ENCODE data around the gene CD47.

The CD47 gene

DNA sequence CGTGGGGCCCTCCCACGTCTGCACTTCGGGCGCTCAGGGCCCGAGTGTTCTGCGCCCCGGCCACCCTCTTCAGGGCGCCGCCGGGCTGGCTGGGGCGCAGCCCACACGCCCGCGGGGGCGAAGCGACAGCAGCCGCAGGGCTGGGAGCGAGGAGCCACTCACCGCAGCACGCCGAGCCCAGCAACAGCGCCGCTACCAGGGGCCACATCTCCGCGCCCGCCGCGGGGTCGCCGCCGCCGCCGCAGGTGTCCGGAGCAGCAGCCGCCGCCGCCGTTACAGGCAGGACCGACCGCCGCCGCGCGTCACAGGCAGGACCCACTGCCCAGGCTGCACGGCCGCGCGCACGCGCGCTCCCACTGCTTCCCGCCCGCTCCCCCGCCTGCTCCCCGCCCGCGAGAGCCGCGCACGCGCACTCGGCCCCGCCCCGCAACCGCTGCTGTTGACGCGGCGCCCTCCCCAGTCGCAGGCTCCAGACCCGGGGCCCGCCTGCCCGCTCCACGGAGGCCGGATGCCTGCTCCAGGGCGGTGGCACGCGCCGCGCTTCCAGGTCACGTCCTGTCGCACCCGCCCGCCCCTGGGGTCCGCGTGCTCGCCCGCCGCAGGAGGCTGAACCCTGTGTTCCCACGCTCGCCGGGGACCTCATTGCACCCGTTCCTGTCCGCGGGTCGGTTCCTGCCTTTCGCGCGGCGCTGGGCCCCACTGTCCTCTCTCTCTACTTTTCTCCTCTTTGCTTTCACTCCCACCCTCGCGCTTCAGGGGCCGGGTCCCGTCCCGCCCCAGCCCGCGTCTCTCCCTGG lies at the start of gene CD47:
CD47 (minus strand) TSS at position 331 of the 797 bp plus-strand sequence; CDS start at position 208, 123 bp downstream.
- DNase-seq: peak; percentile 78

DNA sequence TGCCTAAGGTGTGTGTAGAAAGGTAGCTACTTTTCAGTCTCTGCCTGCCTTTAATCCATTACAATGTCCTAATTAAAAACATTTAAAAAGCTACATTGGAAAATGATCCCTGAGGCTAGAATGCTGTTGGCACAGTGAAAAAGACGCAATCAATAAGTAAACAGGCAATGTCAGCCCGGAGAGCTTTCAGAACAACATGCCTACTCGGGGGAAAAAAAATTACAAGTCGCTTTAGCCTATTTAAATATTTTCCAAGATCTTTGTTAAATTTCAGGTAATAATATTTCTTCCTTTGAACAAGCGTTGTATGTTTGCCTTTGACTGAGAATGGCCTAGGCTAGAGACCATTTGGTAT lies 46.6 kb upstream of the CD47 start:
- peak; percentile 83 for DNase-seq

DNA sequence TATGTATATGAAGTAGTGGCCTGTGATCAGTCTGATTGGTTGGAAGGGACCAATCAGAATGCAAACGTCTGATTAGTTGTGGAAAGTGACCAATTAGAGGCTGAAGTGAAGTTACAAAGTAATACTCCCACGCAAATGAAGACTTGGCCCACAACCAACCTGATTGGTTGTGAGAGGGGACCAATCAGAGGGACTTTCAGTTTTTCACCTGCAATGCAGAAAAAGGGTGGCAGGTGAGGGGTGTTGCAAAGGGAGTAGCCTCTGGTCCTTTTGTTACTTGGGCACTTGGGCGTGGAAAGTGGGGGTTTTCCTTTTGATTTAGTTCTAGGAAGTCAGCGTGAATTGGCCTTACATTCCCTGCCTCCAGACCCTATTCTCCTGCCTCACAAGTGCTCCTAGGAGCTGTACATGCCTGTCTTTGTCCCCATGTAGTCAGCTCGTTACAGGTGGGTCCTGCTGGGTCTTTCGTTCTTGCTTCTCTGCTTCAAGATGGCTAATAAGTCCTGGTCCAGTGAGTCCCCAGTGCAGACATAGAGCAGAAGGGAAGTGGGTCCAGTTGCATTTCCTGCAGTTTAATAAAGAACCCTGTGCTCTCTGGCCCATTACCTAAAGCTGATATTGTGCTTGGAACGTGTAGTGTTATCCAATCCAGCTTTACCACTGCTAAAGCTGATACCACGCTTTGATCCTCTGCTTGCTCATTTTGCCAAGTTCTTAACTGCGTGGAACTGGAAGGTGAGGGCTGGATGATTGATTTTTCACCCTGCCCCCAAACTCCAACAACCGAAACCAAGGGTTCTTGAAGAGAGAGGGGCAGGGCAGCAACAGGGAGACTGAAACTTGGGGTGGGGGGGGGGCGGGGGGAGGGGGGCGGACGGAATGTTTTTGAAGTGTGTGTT lies 46.0 kb upstream of the CD47 start:
- DNase-seq: peak; percentile 83

DNA sequence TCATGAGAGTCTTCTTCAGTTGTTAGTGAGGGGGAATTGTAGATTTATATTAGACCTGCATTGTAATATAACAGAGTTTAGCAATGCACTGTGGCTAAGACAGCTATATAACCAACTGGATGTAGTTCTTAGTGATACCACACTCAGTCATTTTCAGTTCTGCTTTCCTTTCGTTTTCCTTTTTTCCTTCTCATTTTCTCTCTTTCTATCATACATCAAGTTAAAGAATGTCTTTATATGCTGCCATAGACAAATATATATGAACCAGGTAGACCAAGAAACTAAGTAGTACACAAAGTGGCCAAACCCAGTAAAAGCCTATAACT lies 43.7 kb upstream of the CD47 start:
- DNase-seq: no peak

DNA sequence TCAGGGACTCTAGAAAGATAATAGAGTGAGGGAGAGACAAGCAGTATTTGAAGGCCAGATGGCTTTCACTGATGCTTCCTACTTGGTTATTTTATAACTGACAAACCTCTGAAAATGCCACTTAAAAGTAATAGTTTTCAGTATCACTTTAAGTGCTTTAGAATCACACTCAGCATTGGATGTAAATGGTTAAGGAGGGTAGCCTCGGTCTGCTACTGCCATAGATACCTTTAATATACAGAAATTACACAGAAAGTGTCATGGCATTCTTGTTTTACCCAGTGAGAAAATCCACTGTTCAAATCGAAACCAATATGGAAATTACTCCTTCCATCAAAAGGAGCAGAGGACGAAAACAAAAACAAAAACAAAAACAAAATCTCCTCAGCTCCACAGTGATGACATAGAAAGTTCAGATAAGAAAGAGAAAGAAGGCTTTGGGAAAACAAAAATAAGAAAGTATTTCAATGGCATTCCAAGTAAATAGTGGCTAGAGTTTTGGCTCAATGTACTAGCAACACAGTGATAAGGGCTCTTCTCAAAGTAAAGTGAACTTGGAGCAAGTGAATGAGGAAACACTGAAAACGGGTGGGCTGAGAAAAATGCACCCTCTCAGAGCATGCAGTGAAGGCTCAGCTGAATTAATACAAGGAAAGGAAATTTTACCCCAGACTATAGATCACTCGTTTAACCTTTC lies 43.2 kb upstream of the CD47 start:
- no peak for DNase-seq

DNA sequence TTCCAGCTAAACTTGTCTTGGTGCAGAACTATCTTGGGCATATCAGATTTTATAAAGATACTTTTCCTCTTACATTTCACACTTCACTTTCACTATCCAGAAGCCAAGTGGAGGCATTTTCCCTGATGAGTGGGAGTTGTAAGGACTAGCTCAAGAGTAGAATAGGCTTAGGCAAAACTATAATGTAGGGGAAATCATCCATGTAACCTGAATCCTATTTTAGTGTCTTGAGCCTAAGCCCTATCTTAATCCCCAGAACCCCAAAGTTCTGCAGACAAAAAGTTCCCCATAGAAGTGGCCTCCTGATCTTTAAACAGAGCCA lies 42.2 kb upstream of the CD47 start:
- DNase-seq: no peak

DNA sequence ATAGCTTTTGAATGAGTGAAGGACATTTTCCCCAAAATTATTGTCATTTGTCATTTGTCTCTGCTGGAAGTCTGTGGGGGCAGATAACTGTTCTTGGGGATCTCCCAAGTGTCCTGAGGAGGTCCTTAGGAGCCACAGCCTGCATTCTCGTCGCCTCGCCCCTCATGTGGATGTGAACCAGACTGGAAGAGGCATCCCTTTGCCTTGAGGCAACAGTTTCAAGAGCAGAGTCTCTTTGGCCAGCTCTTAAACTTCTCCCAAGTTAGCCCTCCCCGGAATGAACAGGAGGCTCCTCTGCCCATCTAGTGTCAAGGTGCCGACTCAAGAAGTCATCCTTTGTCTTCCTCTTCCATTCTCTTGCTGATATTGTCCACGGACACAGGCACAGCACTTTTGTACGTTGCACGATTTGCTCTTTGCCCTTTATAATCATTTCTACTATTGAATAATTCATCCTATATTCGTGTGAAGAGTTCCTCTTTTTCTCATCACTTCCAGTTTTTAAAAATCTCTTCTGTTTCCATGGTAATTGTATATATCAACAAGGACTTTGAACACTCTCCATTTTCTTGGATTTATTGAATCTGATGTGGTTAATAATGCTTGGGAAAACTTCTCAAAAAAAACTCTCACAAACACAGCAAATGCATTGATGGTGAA lies 40.8 kb upstream of the CD47 start:
- no peak for DNase-seq

DNA sequence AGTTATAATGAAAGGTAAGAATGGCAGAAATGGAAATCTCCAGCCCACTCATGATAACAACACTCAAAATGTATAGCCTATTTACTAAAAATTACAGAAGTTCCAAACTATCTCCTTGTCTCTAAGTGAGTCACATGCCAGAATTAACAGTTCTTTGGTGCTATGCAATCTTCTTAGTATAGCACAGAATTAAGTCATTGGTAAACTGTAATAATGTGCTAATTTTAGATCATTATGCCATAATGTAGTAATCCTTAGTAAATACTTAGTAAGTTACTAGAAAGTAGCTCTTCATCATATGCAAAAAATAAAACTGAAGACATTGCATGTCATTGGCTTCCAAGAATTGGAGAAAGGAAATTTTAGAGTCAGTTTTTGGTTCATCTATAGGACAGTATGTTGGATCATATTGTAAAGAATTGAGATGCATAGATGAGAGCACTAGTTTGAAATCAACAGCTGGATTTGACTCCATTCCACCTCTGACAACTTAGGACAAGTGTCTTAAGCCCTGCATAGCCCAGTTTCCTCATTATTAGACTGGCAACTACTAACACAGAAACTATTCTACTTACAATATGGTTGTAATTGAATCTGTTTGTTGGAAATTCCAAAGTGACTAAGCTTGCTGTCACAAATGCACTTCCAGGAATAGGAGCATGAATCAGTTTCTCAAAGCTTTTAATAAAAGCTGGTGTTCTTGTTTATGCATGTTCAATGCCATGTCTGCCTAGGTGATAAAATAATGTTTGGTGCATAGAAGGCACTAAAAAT lies 40.1 kb upstream of the CD47 start:
- no peak for DNase-seq

DNA sequence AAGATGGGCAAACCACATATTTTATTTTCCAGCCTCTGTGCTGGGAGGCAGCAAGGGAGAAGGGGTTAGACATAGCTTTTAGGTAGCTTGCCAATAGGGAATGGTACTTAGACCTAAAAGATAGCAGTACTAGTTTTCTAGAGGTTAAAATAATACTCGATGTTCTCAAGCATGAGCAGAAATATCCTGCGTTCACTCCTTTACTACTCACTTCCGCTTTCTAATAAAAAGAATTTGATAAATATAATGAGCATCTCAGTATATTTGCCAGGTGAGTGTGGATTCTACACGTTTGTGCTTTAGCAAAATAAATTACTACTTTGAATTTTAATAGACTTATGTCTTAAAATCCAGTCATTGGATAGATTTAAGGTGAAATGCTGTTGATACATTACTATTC lies 39.4 kb upstream of the CD47 start:
- no peak for DNase-seq

DNA sequence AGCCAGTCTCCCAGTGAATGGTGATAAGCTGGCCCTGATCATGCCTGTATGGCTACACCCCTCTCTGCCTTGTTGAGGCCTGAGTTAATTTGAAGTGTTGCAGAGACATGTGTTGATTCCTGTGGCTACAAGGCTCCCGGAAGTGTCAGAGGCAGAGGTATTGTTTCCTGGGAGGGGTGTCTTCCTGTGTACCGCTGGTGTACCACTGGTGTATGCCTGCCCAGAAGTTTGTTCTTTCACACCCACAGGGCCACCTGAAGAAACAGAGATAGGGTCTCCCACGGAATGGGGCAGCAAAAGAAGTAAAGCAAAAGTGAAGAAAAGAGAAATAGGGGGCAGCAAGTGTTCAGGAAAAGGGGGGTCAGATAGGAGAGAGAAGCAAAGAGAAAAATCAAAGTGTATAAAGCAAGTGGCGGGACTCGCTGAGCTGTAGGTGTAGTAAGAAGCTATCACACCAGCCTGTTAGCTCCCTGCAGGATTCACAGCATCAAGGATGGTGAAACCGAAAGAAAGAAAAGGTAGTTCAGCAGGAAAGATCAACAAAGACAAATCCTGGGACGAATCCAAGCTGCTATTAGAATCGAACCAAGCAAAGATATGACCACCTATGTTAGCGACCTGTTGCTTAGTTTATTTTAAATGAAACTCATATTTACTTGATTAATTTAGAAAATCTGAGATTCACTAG lies 36.6 kb upstream of the CD47 start:
- DNase-seq: no peak

DNA sequence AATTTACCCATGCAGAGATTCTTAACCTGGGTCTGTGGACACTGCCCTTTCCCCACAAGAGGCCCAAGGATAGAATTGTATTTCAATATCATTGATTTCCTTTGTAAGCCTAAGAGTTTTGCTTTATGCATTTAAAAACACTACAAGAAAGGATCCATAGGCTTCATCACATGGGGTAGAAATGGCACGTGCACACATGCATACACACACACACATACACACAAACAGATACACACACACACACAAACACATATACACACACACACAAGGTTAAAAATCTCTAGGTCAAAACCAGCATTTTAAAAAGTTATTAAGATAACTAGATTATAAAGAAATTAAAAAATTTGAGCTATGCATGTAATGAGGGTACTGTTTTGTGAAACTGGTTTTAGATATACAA lies 35.5 kb upstream of the CD47 start:
- no peak for DNase-seq

DNA sequence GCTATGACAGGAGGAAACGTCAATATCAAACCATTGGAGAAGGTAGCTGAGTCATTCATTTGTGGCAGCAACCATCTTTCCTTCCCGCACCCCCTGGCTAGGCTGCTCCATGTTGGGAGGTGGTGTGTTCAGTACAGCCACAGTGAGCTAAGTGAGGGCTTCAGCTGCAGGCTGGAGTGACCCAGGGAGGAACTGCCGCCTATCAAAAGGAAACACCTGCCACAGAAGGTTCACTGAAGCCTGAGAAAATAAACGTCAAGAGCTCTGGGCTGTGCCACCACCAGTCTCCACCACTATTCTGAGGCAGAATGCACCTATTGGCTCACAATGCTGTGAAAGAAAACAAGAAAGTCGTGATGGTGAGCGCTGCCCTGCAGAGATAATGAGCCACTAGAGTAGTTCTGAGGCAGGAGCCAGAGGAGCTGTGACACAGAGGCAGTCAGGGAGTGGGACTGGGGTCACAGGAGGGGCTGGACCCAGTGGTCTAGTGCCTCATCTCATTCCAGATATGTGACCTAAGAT lies 34.8 kb upstream of the CD47 start:
- peak; percentile 80 for DNase-seq

DNA sequence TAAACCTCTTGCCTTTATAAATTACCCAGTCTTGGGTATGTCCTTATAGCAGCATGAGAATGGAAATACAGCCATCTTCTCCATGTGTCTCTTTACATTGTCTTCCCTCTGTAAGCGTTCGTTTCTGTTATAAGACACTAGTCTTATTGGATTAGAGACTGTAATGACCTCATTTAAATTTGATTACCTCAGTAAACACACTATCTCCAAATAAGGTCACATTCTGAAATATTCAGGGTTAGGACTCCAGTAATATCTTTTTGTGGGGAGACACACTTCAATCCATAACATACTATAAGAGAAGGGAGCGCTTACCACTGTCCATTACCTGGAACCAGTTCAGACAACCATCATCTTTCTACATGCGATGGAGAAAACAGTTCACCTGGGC lies 34.3 kb upstream of the CD47 start:
- no peak for DNase-seq

DNA sequence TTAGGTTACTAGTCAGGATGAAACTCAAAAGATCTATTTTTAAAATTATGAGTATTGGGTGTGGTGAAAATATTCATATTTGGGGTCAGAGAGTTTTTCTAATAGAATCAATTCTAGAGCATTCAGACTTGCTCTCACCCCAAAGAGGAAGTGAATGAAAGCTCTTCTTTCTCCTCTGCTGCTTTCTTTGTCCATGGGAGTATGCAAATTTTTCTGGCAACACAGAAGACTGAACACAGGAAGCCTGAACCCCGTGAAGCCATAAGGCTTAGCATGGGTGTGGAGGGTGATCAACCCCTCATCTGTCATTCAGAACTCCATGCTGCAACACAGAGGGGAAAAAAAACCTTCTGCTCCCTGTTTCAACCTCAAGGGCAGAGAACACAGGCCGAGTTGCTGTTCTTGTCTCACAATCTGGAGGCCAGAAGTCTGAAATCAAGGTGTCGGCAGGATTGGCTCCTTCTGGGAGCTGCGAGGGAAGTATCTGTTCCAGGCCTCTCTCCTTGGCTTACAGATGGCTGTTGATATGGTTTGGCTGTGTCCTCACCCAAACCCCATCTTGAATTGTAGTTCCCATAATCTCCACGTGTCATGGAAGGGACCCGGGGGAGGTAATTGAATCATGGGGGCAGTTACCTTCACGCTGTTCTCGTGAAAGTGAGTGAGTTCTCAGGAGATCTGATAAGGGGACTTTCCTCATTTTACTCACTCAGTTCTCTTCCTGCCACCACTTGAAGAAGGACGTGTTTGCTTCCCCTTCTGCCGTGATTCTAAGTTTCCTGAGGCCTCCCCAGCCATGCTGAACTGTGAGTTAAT lies 33.7 kb upstream of the CD47 start:
- DNase-seq: no peak

DNA sequence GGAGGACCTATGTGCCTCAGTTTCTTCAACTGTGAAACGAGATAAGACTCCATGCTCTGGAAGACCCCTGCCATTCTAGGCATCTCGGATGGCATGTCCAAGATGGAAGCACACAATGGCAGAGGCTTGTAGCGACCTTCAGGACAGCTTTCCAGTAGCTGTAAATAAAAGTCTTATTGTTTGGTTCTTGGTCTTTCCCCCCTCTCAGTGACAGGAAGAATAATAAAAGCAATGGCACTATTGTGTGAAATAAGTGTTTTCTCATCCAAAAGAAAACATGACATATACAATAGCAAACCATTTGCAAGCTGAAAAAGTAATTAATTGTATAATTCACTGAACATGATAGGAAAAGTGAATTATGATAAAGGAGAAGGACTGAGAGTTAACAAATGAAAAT lies 32.5 kb upstream of the CD47 start:
- DNase-seq: no peak

DNA sequence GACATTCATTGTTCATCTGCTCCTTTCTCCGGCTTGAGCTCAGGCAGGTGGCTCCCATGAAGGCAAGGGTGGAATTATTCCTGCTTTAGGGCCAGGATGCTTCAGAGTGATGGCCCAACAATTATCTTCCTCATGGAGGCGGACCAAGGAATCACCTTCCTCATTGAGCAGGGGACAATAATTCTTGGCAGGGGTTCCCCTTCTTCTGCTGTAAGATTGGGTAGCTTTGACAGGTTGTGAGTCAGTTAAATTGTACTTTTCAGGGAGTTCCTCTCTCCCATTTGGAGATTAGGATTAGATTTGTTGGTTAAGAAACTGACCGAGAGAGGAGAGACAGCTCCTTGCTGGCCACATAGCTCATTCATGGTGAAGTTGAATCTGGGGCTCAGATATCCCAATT lies 31.4 kb upstream of the CD47 start:
- DNase-seq: no peak

DNA sequence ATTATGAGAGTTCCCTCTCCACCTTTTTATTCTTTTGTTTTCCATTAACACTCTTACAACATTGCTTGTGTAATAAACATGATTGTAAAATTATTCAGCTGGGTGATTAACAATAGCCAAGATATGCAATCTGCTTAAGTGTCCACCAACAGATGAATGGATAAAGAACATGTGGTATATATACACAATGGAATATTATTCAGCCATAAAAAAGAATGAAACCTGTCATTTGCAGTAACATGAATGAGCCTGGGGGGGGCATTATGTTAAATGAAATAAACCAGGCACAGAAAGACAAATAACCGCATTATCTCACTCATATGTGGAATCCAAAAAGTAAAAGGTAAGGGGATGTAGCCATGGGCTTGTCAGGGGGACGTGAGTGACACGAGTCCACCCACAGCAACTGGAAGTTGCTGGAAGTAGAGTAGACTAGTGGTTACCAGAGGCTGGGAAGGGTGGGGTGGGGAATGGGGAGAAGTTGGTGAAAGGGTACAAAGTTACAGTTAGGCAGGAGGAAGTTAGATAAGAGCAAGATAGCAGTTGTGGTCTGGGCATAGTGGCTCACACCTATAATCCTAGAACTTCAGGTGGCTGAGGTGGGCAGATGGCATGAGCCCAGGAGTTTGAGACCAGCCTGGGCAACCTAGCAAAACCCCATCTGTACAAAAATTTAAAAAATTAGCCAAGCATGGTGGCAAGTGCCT lies 28.7 kb upstream of the CD47 start:
- no peak for DNase-seq

DNA sequence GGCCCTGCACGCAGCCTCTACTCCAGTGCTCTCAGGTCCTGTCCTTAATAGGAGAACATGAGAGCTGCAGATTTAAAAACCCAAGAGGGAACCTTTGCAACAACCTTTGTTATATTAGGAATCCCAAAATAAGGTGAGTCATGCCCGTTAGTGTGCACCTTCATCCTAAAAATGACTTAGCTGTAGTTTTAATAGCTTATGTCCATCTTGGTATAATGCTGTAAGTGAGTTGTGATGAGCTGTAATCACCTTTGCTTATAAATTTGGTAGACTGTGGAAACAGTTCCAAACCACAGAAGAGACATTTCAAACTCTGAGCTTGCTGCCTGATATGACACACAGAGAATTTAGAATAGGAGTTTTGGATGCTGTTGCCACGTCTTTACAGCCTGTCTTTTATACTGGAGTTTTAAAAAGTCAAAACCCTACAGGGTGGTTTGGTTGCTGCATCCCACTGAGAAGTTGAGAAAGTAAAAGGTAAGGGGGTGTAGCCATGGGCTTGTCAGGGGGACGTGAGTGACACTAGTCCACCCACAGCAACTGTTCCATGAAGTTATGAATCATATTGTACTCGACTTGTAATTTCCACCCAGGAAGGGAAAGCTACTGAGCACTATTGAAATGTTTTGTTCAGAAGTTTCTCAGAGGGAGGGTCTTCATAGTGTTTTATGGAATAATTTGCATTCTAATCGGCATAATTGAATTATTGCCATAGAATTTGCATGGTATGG lies 27.4 kb upstream of the CD47 start:
- no peak for DNase-seq

DNA sequence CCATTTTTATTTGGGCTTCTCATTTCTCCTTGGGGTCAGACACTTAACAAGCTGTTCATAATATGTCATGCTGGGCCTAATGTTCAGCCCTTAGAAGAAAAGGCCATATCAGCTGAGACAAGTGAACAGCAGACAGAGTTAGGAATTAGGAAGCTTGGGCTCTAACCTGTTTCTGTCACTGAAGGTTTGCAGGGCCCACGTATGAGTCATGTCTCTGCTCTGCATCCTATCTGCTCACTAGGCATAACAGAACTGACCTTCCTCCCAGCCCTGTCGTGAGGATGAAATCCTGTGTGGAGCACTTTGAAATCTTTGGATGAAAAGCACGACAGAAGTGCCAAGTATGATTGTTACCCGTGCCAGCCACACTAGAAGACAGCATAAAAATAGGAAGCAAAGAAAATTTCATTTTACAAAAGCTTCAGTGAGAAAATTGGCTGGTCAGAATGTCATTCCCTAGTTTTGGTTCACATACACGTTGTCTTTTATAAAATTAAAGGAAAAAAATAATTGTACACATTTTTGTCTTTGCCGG lies 26.5 kb upstream of the CD47 start:
- DNase-seq: no peak

Data from DMS79 treated with DMSO at 0.1 percent for 48 hours (cell line).